SK-N-SH (cell line): ENCODE data around the gene KCNT1. TPM values are rescaled to one million over a fixed set of nuclear protein-coding genes. Genes with fewer than 3 reads are reported as not detected.
A peak's percentile ranks its signal among the peaks of the same experiment; 100 is the strongest.

Experiments
- CTCF ChIA-PET: fragments of 300-600, 350-600 bp; formaldehyde crosslinking; extraction: SDS; loops from one replicate; lab custom pipeline; 2021; lab: Yijun Ruan, JAX
- POLR2A ChIA-PET: fragments of 350-600 bp; sonication (Branson Sonifier 250); formaldehyde crosslinking; extraction: SDS; loops from one replicate; lab custom pipeline; 2020; ENCODE audit warnings: antibody characterized with exemption, inconsistent platforms; lab: Yijun Ruan, JAX
- DNase-seq: peaks from one replicate; pipeline ENCODE4 v3.0.0; 2012
- H2AFZ ChIP-seq: fragments of 200-600 bp; sonication (generic); 2 replicates; pipeline ENCODE4 v1.8.1; 2016; ENCODE audit warnings: antibody characterized with exemption, mild to moderate bottlenecking, low read depth
- H3F3A ChIP-seq: fragments of 200-600 bp; sonication (generic); replicated peaks from 2 replicates; pipeline ENCODE3; 2016; ENCODE audit warnings: antibody characterized with exemption, mild to moderate bottlenecking; ENCODE audit not compliant: insufficient read depth
- H3K27ac ChIP-seq, 2 experiments: fragments of 200-500 bp in 1 of 2; fragments of 200-600 bp in 1 of 2; sonication (Bioruptor generic) in 1 of 2; sonication (generic), shearing (Covaris generic) in 1 of 2; 2 replicates each; pipeline versions ENCODE4 v1.5.1 to v1.6.1; 2014 to 2016; ENCODE audit warnings: low read depth in 2 of 2, inconsistent platforms in 1 of 2, low read length in 1 of 2, mild to moderate bottlenecking in 1 of 2, mixed read lengths in 1 of 2
- H3K27me3 ChIP-seq: fragments of 200-600 bp; sonication (generic), shearing (Covaris generic); 2 replicates; pipeline ENCODE4 v1.6.1; 2016; ENCODE audit warnings: mixed run types; ENCODE audit not compliant: insufficient read depth
- H3K36me3 ChIP-seq, 2 experiments: fragments of 200-500 bp in 1 of 2; fragments of 200-600 bp in 1 of 2; sonication (Bioruptor generic) in 1 of 2; sonication (generic) in 1 of 2; replicated peaks in 1 of 2; 2 replicates each; pipeline versions ENCODE3 to v1.5.1; 2014 to 2016; ENCODE audit warnings: low read length in 1 of 2, mild to moderate bottlenecking in 1 of 2; ENCODE audit not compliant: insufficient read depth in 2 of 2, control insufficient read depth in 1 of 2
- H3K4me1 ChIP-seq, 2 experiments: fragments of 200-500 bp in 1 of 2; fragments of 200-600 bp in 1 of 2; sonication (Bioruptor generic) in 1 of 2; sonication (generic), shearing (Covaris generic) in 1 of 2; 2 replicates each; pipeline versions ENCODE4 v1.5.1 to v1.6.1; 2014 to 2016; ENCODE audit warnings: low read depth in 1 of 2, low read length in 1 of 2, mixed run types in 1 of 2; ENCODE audit not compliant: insufficient read depth in 2 of 2, control insufficient read depth in 1 of 2
- H3K4me2 ChIP-seq: fragments of 200-600 bp; sonication (generic), shearing (Covaris generic); 2 replicates; pipeline ENCODE4 v1.6.1; 2017; ENCODE audit warnings: mixed run types
- H3K4me3 ChIP-seq, 2 experiments: fragments of 200-500 bp in 1 of 2; fragments of 200-600 bp in 1 of 2; sonication (Bioruptor generic) in 1 of 2; sonication (generic), shearing (Covaris generic) in 1 of 2; 2 replicates each; pipeline versions ENCODE4 v1.5.1 to v1.8.1; 2014 to 2016; ENCODE audit warnings: low read depth in 2 of 2, inconsistent platforms in 1 of 2, low read length in 1 of 2, mild to moderate bottlenecking in 1 of 2, mixed read lengths in 1 of 2, moderate library complexity in 1 of 2
- H3K79me2 ChIP-seq: fragments of 200-600 bp; sonication (generic); 2 replicates; pipeline ENCODE4 v1.8.1; 2017; ENCODE audit warnings: mild to moderate bottlenecking; ENCODE audit not compliant: insufficient read depth
- H3K9ac ChIP-seq: fragments of 200-600 bp; sonication (generic); 2 replicates; pipeline ENCODE4 v1.6.1; 2017; ENCODE audit warnings: mixed run types
- H3K9me2 ChIP-seq: fragments of 200-600 bp; sonication (generic); 2 replicates; pipeline ENCODE4 v1.6.1; 2017; ENCODE audit warnings: mixed run types
- H3K9me3 ChIP-seq: fragments of 200-600 bp; sonication (generic); 2 replicates; pipeline ENCODE4 v1.6.1; 2017; ENCODE audit warnings: mixed run types, mild to moderate bottlenecking, moderate library complexity
- H4K20me1 ChIP-seq: fragments of 200-600 bp; sonication (generic); 2 replicates; pipeline ENCODE4 v1.6.1; 2017; ENCODE audit warnings: mild to moderate bottlenecking, mixed run types; ENCODE audit not compliant: insufficient read depth
- ELF1 ChIP-seq: IDR thresholded peaks from 2 replicates; pipeline ENCODE4 v1.4.0; 2012
- EP300 ChIP-seq, 2 experiments: IDR thresholded peaks; 2 replicates each; pipeline versions ENCODE4 v1.4.0 to v1.6.1; 2012; ENCODE audit warnings: borderline replicate concordance in 1 of 2, low read depth in 1 of 2, low read length in 1 of 2
- FOSL2 ChIP-seq: IDR thresholded peaks from 2 replicates; pipeline ENCODE4 v1.4.0; 2012; ENCODE audit warnings: low read depth, mild to moderate bottlenecking, moderate library complexity, borderline replicate concordance
- FOXJ3 ChIP-seq: sonication (generic); formaldehyde crosslinking; IDR thresholded peaks from 2 replicates; pipeline ENCODE4 v1.5.1; 2020; ENCODE audit warnings: mild to moderate bottlenecking, missing genetic modification reagents
- GATA2 ChIP-seq: sonication (generic); formaldehyde crosslinking; IDR thresholded peaks from 2 replicates; pipeline ENCODE4 v1.5.0; 2020; ENCODE audit warnings: mild to moderate bottlenecking, missing genetic modification reagents
- JUND ChIP-seq: IDR thresholded peaks from 2 replicates; pipeline ENCODE4 v1.4.0; 2012
- MAX ChIP-seq: IDR thresholded peaks from 2 replicates; pipeline ENCODE4 v1.4.0; 2012; ENCODE audit warnings: low read depth
- NFIC ChIP-seq: IDR thresholded peaks from 2 replicates; pipeline ENCODE4 v1.4.0; 2012; ENCODE audit warnings: borderline replicate concordance
- POLR2AphosphoS5 ChIP-seq: IDR thresholded peaks from 2 replicates; pipeline ENCODE4 v1.6.1; 2012; ENCODE audit warnings: low read depth, low read length
- RAD21 ChIP-seq: IDR thresholded peaks from 2 replicates; pipeline ENCODE4 v1.6.1; 2012; ENCODE audit warnings: mild to moderate bottlenecking, low read length
- RCOR1 ChIP-seq: fragments of 150-350 bp; IDR thresholded peaks from 2 replicates; pipeline ENCODE4 v1.6.1; 2017; ENCODE audit warnings: antibody characterized with exemption, low read length
- SIN3A ChIP-seq: IDR thresholded peaks from 2 replicates; pipeline ENCODE4 v1.6.1; 2012; ENCODE audit warnings: low read depth, mild to moderate bottlenecking, low read length, moderate library complexity, borderline replicate concordance
- TEAD4 ChIP-seq: IDR thresholded peaks from 2 replicates; pipeline ENCODE4 v1.4.0; 2012; ENCODE audit warnings: mild to moderate bottlenecking, borderline replicate concordance; ENCODE audit not compliant: insufficient read depth
- USF1 ChIP-seq: IDR thresholded peaks from 2 replicates; pipeline ENCODE4 v1.4.0; 2012; ENCODE audit warnings: low read depth, borderline replicate concordance
- YY1 ChIP-seq: IDR thresholded peaks from 2 replicates; pipeline ENCODE4 v1.4.0; 2012; ENCODE audit warnings: low read depth, mild to moderate bottlenecking
- WGBS: methylation state at CpG from one replicate; pipeline ENCODE4 v1.1.6; 2017; ENCODE audit warnings: low lambda C conversion rate; 5-methylcytosine and 5-hydroxymethylcytosine counted together
- polyA plus RNA-seq, 3 experiments: library from polyadenylated mRNA; depleted of rRNA; stranded (reverse); fragments of >200 nt; gene quantifications; 2 replicates each; pipeline ENCODE4 v1.2.3, GENCODE V29; 2012
- TF ChIP-seq, protein P1 (sequence below): fragments of 150-350 bp; IDR thresholded peaks from 2 replicates; pipeline ENCODE4 v1.6.1; 2016; ENCODE audit warnings: mild to moderate bottlenecking, low read depth, low read length
- TF ChIP-seq, protein P2 (sequence below): IDR thresholded peaks from 2 replicates; pipeline ENCODE4; 2012

KCNT1 gene
- polyA plus RNA-seq, 1 of the 3 experiments (the other 2 are of a cell fraction) = 0.08 TPM

GRCh38 chr9:135715056-135715595 is 13.1 kb downstream of the KCNT1 start:
- no peaks in the 10 kb centered on the region for H4K20me1 ChIP-seq
- no peak overlapping the region for H2AFZ ChIP-seq
- no peak overlapping the region for H3K9ac ChIP-seq
- no peak for TF ChIP-seq NFIC
- TF ChIP-seq FOXJ3 (CRISPR knock-in tag) = no peak
- no peak for TF ChIP-seq MAX
- no peak for TF ChIP-seq USF1
- TF ChIP-seq FOSL2 = no peak
- no peak for TF ChIP-seq ELF1
- TF ChIP-seq, protein P1, sequence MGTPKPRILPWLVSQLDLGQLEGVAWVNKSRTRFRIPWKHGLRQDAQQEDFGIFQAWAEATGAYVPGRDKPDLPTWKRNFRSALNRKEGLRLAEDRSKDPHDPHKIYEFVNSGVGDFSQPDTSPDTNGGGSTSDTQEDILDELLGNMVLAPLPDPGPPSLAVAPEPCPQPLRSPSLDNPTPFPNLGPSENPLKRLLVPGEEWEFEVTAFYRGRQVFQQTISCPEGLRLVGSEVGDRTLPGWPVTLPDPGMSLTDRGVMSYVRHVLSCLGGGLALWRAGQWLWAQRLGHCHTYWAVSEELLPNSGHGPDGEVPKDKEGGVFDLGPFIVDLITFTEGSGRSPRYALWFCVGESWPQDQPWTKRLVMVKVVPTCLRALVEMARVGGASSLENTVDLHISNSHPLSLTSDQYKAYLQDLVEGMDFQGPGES = no peak
- no peak for TF ChIP-seq SIN3A
- TF ChIP-seq, protein P2, sequence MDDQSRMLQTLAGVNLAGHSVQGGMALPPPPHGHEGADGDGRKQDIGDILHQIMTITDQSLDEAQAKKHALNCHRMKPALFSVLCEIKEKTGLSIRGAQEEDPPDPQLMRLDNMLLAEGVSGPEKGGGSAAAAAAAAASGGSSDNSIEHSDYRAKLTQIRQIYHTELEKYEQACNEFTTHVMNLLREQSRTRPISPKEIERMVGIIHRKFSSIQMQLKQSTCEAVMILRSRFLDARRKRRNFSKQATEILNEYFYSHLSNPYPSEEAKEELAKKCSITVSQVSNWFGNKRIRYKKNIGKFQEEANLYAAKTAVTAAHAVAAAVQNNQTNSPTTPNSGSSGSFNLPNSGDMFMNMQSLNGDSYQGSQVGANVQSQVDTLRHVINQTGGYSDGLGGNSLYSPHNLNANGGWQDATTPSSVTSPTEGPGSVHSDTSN = no peak
- no peak for TF ChIP-seq RCOR1
- TF ChIP-seq JUND = no peak
- TF ChIP-seq POLR2AphosphoS5 = no peak
- no peaks in the 10 kb centered on the region for H3K9me2 ChIP-seq
- no peak overlapping the region; a peak in 1 of 4 replicates for H3K4me3 ChIP-seq
- DNase-seq = no peak
- peaks cover 0 to 19% of the 10 kb centered on the region in 2 experiments; a peak in 1 of 4 replicates for H3K4me1 ChIP-seq
- CTCF ChIA-PET = interaction anchor here (0.9 to 4.1 kb wide), 4 partner anchors 9 to 408 kb away, joined by 3 to 32 read pairs (median 6); partner anchors contain the start of gene KCNT1
- H3K36me3 ChIP-seq = no peaks in the 10 kb centered on the region
- no peaks in the 10 kb centered on the region for H3F3A ChIP-seq
- no peak overlapping the region for H3K4me2 ChIP-seq
- H3K27ac ChIP-seq = no peak overlapping the region
- 61% methylated on average over 20 of the region's 23 CpGs for WGBS
- no peaks in the 10 kb centered on the region for H3K9me3 ChIP-seq
- POLR2A ChIA-PET = no interaction called here
- no peaks in the 10 kb centered on the region for H3K79me2 ChIP-seq
- H3K27me3 ChIP-seq = no peaks in the 10 kb centered on the region

DNA sequence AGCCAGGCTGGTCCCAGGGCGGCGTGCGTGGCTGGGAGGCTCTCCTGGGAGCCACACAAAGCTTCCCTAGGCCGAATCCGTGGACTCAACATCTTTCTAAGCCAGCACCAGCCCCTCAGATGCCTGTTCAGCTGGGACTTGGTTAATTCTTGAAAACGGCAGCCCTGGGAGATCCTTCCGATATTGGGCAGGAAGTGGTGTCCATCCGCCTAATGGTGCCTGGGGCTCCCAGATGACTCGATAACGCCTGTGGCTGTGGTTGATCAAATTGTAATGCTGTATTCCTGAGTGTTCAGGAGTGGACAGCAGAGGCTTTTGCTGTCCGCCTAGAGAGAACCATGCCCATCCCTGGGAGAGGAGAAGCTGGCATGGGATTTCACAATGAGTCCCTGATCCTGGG is 14.1 kb downstream of the KCNT1 start:
- Histone ChIP-seq H3K4me3 (no peak overlapping the region), H3K4me2 (no peak overlapping the region), H3K27ac (no peak overlapping the region), H3K4me1 (peaks cover 0 to 19% of the 10 kb centered on the region in 2 experiments; a peak in 1 of 4 replicates), H3K9me3 (no peaks in the 10 kb centered on the region), H3K36me3 (no peaks in the 10 kb centered on the region), H3K79me2 (no peaks in the 10 kb centered on the region), H3K9ac (no peak overlapping the region), H3F3A (no peaks in the 10 kb centered on the region), H4K20me1 (no peaks in the 10 kb centered on the region), H3K9me2 (no peaks in the 10 kb centered on the region), H2AFZ (no peak overlapping the region), H3K27me3 (no peaks in the 10 kb centered on the region)
- TF ChIP-seq ELF1 (no peak), RCOR1 (0 out of 2 replicates have a peak, but pooled peaks have one; percentile 45), YY1 (no peak), EP300 (IDR thresholded peaks at IDR 0.05; ENCODE audit: borderline replicate concordance in 1 of 2, low read depth in 1 of 2, low read length in 1 of 2) (peak in 1 of 2 experiments; percentile 57; a peak in 1 of 4 replicates), TEAD4 (no peak), SIN3A (no peak), GATA2 (CRISPR knock-in tag) (peak; percentile 83), MAX (no peak), RAD21 (no peak), NFIC (no peak)
- TF ChIP-seq, protein P2 = no peak
- ChIA-PET CTCF (interaction anchor here (0.6 to 4.1 kb wide), 4 partner anchors 10 to 373 kb away, joined by 3 to 32 read pairs (median 5); partner anchors contain the start of gene KCNT1), POLR2A (interaction anchor here (0.5 kb wide), 1 partner anchor 61 kb away, joined by 4 read pairs; no protein-coding TSS in a partner anchor)
- DNase-seq = peak; percentile 80
- 22% methylated on average over 6 of the region's 11 CpGs for WGBS
